IPS DF 6.9 (cell line): ENCODE measurements around the gene BCL3.
A peak's percentile ranks its signal among the peaks of the same experiment; 100 is the strongest.

ENCODE experiments used
- DNase-seq: peaks from one replicate; pipeline ENCODE4 v3.0.0-alpha.2; 2013; ENCODE audit warnings: low read depth, low spot score
- H3K27ac ChIP-seq: one replicate; pipeline ENCODE4 v1.5.1; 2013; ENCODE audit warnings: low read length, control low read depth
- H3K27me3 ChIP-seq: 2 replicates; pipeline ENCODE4 v1.6.1; 2013; ENCODE audit warnings: mild to moderate bottlenecking, low read length; ENCODE audit not compliant: control insufficient read depth, insufficient read depth
- H3K36me3 ChIP-seq: 2 replicates; pipeline ENCODE4 v1.6.1; 2013; ENCODE audit warnings: low read length; ENCODE audit not compliant: control insufficient read depth, insufficient read depth
- H3K4me1 ChIP-seq: 2 replicates; pipeline ENCODE4 v1.6.1; 2013; ENCODE audit warnings: low read length; ENCODE audit not compliant: control insufficient read depth, insufficient read depth
- H3K4me3 ChIP-seq: 2 replicates; pipeline ENCODE4 v1.5.1; 2013; ENCODE audit warnings: mild to moderate bottlenecking, low read length
- H3K9me3 ChIP-seq: 2 replicates; pipeline ENCODE4 v1.6.1; 2013; ENCODE audit warnings: low read length, inconsistent platforms; ENCODE audit not compliant: control insufficient read depth, insufficient read depth
- WGBS: extraction: QIAGEN DNeasy Blood & Tissue Kit; methylation state at CpG from one replicate; pipeline ENCODE4 v1.1.7; 2013; ENCODE audit warnings: mixed read lengths, missing lambda C conversion rate; ENCODE audit not compliant: insufficient read length, insufficient coverage; 5-methylcytosine and 5-hydroxymethylcytosine counted together

The BCL3 gene, protein sequence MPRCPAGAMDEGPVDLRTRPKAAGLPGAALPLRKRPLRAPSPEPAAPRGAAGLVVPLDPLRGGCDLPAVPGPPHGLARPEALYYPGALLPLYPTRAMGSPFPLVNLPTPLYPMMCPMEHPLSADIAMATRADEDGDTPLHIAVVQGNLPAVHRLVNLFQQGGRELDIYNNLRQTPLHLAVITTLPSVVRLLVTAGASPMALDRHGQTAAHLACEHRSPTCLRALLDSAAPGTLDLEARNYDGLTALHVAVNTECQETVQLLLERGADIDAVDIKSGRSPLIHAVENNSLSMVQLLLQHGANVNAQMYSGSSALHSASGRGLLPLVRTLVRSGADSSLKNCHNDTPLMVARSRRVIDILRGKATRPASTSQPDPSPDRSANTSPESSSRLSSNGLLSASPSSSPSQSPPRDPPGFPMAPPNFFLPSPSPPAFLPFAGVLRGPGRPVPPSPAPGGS

DNA sequence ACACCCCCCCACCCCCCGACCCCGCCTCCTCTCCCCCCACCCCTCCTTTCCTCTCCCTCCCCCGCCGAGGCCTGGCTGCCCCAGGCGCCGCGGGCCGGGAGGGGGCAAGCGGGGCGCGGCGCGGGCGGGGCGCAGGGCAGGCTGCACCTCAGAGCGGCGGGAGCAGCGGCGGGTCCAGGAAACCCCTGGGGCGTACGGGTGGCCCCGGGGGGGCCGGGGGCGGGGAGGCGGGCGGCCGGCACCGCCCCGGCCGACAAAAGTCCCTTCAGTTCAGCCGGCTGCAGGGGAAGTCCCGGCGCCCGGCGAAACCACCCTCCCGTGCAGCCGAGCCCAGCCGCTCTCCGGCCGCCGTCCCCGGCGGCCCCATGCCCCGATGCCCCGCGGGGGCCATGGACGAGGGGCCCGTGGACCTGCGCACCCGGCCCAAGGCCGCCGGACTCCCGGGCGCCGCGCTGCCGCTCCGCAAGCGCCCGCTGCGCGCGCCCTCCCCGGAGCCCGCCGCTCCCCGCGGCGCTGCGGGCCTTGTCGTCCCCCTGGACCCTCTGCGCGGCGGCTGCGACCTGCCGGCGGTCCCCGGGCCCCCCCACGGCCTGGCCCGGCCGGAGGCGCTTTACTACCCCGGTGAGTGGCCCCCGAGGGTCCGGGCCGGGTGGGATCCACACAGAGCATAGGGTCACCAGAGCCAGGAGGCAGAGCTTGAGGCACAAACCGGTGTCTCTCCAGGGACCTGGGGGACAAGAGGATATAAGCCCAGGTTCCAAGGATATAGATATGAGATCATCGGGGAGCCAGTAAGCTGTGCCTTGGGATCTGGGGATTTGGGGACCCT, at the start of gene BCL3:
Gene BCL3, plus strand, starts transcription at position 283 of the 829 bp plus-strand sequence. Its CDS starts 83 bp downstream, at position 366.
- H3K36me3 ChIP-seq = no peaks in the 10 kb centered on the region
- H3K4me1 ChIP-seq = 0 out of 2 replicates have a peak, but pooled peaks cover 1% of the 10 kb centered on the region
- H3K27ac ChIP-seq = no peak within 1 kb of the TSS
- DNase-seq = no peak
- WGBS = no CpG with 5 or more reads among the region's 88 CpGs
- H3K27me3 ChIP-seq = peaks cover 27% of the 10 kb centered on the region; the same call in 1 of the 2 replicates
- H3K4me3 ChIP-seq = peak within 1 kb of the TSS; percentile 30; the same call in 1 of the 2 replicates
- no peaks in the 10 kb centered on the region for H3K9me3 ChIP-seq

DNA sequence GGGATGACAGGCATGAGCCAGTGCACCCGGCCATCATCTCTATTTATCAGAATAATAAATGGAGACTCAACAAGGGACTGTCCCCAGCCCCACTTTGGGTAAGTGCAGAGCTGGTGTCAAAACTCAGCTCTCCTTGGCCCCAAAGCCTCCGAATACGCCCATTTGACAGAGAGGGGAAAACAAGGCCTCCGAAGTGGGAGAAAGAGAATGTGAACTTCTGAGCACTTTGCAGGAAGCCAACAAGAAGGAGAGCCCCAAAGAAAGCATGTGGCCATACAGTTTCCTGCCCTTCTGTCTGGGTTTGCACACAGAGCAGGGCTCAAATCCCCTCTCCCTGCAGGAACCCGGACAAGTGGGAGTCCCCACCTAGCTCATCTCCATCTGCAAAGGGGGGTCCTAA, 48.0 kb upstream of the BCL3 start:
- no peaks in the 10 kb centered on the region for H3K9me3 ChIP-seq
- H3K27me3 ChIP-seq = no peaks in the 10 kb centered on the region
- H3K36me3 ChIP-seq = no peaks in the 10 kb centered on the region; the same call in 1 of the 2 replicates
- no CpG with 5 or more reads among the region's 5 CpGs for WGBS
- no peak for DNase-seq
- H3K4me1 ChIP-seq = peaks cover 7% of the 10 kb centered on the region; the same call in 1 of the 2 replicates
- no peak overlapping the region for H3K27ac ChIP-seq
- H3K4me3 ChIP-seq = no peak overlapping the region

DNA sequence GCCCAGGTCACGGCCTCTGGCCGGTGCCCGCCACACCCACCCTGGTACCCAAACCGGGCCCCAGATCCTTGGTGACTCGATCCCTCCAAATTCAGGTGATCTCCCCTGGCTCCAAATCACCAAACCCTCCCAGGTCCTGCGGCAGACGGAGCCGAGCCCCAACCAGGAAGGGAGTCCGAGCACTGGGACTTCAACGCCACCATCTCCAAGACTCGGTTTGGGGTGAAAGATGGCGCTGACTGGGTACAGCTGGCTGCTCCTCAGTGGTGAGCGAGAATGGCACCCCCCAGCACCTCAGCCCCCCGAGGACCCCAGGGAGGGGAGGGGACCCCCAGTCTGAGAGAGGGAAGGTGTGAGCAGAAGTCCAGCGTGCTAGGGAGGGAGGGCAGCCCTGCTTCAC, 47.3 kb upstream of the BCL3 start:
- H3K9me3 ChIP-seq = no peaks in the 10 kb centered on the region
- H3K4me1 ChIP-seq = peaks cover 7% of the 10 kb centered on the region; the same call in 1 of the 2 replicates
- no CpG with 5 or more reads among the region's 15 CpGs for WGBS

DNA sequence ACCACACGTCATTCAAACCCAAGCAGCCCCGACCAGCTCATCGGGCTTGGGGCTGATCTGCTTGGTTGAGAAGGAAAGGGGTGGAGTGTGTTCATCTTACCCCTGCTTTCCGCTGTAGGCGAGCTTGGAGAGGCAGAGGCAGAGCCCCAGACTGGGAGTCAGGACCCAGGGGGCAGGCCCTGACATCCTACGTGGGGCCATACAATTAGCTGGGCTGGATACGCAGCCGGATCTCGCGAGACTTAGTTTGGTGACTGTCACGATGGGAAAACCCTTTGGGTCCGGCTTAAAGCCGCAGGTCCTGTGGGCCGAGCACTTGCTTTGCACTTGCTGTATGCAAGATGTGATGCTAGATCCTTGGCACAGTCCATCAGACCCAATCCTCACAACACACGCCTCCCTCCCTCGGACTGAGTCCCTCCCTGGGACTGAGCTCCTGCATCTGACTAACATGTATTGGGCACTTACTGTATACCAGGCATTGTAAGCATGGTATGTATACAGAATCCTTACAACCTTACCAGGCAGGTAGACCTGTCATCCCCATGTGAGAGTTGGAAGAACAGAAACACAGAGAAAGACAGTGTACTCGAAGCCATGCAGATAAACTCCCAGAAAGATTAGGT, 45.8 kb upstream of the BCL3 start:
- H3K27me3 ChIP-seq = no peaks in the 10 kb centered on the region
- H3K27ac ChIP-seq = no peak overlapping the region
- no peaks in the 10 kb centered on the region; the same call in 1 of the 2 replicates for H3K36me3 ChIP-seq
- no peak for DNase-seq
- H3K4me1 ChIP-seq = peaks cover 4% of the 10 kb centered on the region; the same call in 1 of the 2 replicates
- H3K4me3 ChIP-seq = no peak overlapping the region
- WGBS = no CpG with 5 or more reads among the region's 17 CpGs
- no peaks in the 10 kb centered on the region for H3K9me3 ChIP-seq

More for the DNA sequence above, 47.3 kb upstream of the BCL3 start:
- Histone ChIP-seq H3K27ac (no peak overlapping the region), H3K36me3 (no peaks in the 10 kb centered on the region; the same call in 1 of the 2 replicates), H3K27me3 (no peaks in the 10 kb centered on the region), H3K4me3 (no peak overlapping the region)
- no peak for DNase-seq

DNA sequence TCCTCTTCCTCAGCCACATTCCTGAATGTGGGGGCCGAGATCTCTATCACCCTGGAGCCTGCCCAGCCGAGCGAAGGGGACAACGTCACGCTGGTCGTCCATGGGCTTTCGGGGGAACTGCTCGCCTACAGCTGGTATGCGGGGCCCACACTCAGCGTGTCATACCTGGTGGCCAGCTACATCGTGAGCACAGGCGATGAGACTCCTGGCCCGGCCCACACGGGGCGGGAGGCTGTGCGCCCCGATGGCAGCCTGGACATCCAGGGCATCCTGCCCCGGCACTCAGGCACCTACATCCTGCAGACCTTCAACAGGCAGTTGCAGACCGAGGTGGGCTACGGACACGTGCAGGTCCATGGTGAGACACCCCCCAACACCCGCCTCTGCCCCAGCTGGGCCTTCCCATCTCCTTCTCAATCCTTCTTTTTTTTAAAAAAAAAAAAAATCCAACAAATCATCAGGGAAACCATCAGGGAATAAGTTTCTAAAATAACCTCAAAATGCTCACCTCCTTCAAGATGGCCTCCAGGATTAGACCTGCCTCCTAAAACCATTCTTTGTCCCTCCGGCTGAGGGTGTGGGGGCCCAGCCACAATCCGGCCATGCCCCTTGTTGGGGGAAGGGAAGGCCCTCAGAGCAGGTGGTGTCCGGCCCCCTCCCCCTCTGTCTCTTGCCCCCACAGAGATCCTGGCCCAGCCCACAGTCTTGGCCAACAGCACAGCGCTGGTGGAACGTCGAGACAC, 45.0 kb upstream of the BCL3 start:
- H3K4me3 ChIP-seq = no peak overlapping the region
- no peaks in the 10 kb centered on the region for H3K27me3 ChIP-seq
- WGBS = no CpG with 5 or more reads among the region's 28 CpGs
- H3K27ac ChIP-seq = no peak overlapping the region
- no peaks in the 10 kb centered on the region for H3K9me3 ChIP-seq
- H3K4me1 ChIP-seq = peaks cover 4% of the 10 kb centered on the region; the same call in 1 of the 2 replicates
- H3K36me3 ChIP-seq = no peaks in the 10 kb centered on the region; the same call in 1 of the 2 replicates
- DNase-seq = no peak

DNA sequence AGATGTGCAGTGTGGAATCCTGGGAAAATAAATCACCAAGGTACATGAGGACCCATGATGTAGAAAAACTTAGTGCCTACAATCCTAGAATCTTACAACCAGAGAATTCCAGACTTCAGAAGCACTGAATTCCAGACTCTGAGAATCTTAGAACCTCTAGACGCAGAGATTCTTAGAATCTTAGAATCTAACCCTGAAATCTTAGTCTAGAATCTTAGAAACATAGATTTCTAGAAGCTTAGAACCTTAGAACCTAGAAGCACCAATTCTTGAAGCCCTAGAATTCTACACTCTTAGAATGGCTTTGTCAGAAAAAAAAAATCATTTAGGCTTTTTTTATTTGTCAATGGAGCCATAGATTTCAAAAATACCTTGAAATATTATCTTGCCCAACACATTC, 43.5 kb upstream of the BCL3 start:
- no peak for DNase-seq
- WGBS = no CpG with 5 or more reads among the region's 1 CpG
- no peaks in the 10 kb centered on the region for H3K27me3 ChIP-seq
- H3K4me1 ChIP-seq = peaks cover 4% of the 10 kb centered on the region; the same call in 1 of the 2 replicates
- H3K27ac ChIP-seq = no peak overlapping the region
- no peak overlapping the region for H3K4me3 ChIP-seq
- H3K36me3 ChIP-seq = no peaks in the 10 kb centered on the region; the same call in 1 of the 2 replicates
- no peaks in the 10 kb centered on the region for H3K9me3 ChIP-seq

DNA sequence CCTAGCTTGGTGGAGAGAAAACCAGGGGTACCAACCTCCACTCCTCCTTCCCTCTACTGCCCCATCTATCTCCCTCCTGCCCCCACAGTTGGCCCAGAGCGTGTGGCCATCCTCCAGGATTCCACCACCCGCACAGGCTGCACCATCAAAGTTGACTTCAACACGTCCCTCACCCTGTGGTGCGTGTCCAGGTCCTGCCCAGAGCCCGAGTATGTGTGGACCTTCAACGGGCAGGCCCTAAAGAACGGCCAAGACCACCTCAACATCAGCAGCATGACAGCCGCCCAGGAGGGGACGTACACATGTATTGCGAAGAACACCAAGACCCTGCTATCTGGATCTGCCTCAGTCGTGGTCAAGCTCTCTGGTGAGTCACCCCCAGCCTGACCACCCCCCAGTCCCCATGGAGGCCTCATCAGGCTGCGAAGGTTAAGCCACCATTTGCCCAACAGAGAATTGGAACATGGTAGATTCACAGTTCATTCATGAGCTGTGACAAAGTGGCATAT, 43.0 kb upstream of the BCL3 start:
- Histone ChIP-seq H3K9me3 (no peaks in the 10 kb centered on the region), H3K27me3 (no peaks in the 10 kb centered on the region), H3K36me3 (no peaks in the 10 kb centered on the region; the same call in 1 of the 2 replicates), H3K4me1 (peaks cover 4% of the 10 kb centered on the region; the same call in 1 of the 2 replicates), H3K4me3 (no peak overlapping the region), H3K27ac (no peak overlapping the region)
- no CpG with 5 or more reads among the region's 12 CpGs for WGBS
- no peak for DNase-seq

DNA sequence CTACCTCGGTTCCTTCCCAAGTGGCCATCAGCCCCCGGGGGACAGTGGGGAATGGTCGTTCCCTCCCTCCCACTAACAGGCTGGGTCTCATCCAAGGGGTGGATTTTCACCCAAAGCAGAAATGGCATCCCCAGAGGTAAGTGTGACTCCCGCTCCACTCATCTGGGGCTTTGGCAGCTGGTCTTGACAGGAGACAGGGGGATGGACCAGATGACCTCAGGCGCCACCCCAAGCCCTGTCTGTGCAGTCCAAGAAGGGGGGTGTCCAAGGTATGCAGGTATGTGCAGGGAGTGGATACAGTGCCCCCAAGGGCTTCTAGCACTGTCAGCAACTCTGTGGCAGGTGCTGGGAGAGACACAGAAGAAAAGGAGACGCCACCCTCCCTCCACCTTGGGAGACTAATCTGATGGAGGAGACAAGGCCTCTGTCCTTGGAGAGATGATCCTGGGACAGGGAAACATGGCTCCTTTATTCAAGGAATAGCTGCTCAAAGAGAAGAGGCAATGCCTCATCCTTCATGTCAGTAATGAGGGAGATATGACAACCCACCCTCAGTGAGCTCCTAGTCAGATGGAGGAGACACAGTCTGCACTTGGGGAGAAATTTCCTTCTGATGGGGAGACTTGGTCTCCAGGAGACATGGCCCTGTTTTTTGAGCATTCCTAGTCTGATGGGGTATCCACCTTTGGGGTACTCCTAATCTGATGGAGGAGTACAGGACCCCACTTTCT, 41.8 kb upstream of the BCL3 start:
- H3K4me1 ChIP-seq = peaks cover 4% of the 10 kb centered on the region; the same call in 1 of the 2 replicates
- no peaks in the 10 kb centered on the region for H3K27me3 ChIP-seq
- H3K9me3 ChIP-seq = no peaks in the 10 kb centered on the region
- DNase-seq = no peak
- no peak overlapping the region for H3K4me3 ChIP-seq
- H3K36me3 ChIP-seq = no peaks in the 10 kb centered on the region
- no peak overlapping the region for H3K27ac ChIP-seq
- WGBS = no CpG with 5 or more reads among the region's 6 CpGs

DNA sequence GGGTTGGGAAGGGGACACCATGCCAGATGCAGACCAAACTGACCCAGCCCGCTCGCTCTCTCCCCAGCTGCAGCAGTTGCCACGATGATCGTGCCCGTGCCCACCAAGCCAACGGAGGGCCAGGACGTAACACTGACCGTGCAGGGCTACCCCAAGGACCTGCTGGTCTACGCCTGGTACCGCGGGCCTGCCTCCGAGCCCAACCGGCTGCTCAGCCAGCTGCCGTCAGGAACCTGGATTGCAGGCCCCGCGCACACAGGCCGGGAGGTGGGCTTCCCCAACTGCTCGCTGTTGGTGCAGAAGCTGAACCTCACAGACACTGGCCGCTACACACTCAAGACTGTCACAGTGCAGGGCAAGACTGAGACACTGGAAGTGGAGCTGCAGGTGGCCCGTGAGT, 40.7 kb upstream of the BCL3 start:
- no peak overlapping the region for H3K4me3 ChIP-seq

More for the DNA sequence above, 40.7 kb upstream of the BCL3 start:
- no peaks in the 10 kb centered on the region for H3K9me3 ChIP-seq
- H3K4me1 ChIP-seq = peaks cover 4% of the 10 kb centered on the region; the same call in 1 of the 2 replicates
- no peaks in the 10 kb centered on the region for H3K27me3 ChIP-seq
- no CpG with 5 or more reads among the region's 20 CpGs for WGBS
- H3K27ac ChIP-seq = no peak overlapping the region
- DNase-seq = no peak
- no peaks in the 10 kb centered on the region for H3K36me3 ChIP-seq
